Measurements from ENCODE around the gene SUV39H2. TPM values are rescaled to one million over a fixed set of nuclear protein-coding genes. Genes with fewer than 3 reads are reported as not detected.

SUV39H2 gene
- 10 to 100 TPM; 18.0 to 22.9 TPM for total RNA-seq

DNA sequence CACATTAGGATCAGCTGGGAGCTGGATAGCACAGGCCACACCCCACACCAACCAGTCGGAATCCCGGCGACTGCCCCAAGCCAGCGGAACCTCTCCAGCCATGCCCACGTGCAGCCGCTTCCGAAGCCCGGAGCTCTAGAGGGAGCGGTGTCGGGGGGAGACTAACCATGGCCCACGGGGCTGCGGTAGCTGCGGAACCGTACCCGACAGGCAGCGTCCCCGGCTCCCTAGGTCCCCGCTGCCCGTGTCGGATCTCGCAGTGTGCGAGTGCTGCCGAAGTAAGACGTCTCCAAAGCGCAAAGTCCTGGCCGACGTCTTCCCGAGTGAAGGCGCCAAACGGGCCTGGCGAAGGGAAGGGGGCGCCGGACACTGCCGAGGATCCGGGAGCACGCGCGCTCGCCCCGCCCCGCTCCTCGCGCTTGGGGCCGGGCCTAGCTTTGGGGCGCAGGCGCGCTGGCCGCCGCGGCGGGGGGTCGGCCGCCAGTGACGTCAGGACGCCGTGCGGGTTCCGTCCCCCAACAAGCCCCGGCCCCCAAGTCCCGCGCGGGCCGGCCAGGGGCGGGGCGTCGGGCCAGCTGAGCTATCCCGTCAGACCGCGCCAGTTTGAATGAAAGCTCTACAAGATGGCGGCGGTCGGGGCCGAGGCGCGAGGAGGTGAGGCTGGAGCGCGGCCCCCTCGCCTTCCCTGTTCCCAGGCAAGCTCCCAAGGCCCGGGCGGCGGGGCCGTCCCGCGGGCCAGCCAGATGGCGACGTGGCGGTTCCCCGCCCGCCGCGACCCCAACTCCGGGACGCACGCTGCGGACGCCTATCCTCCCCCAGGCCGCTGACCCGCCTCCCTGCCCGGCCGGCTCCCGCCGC, at the start of gene SUV39H2:
SUV39H2 (plus strand) TSS at position 601 of the 858 bp plus-strand sequence; CDS start at position 624, 23 bp downstream.

GRCh38 chr10:14837757-14838581, 40.7 kb upstream of the SUV39H2 start, which contains the start of the genes CDNF, HSPA14 and MSANTD7:
Gene CDNF, minus strand, starts transcription at chr10:14838037. Its CDS starts 91 bp downstream, at chr10:14837946.
Gene HSPA14, plus strand, starts transcription at chr10:14838306. Its CDS starts 97 bp downstream, at chr10:14838403.
Gene MSANTD7, plus strand, starts transcription at chr10:14838306. Its CDS starts 3,979 bp downstream, at chr10:14842285.

Other genes starting within 250 kb of the SUV39H2 start
- 100 to 1,000 TPM; 189 to 195 TPM for gene FAM107B, start 104.0 kb upstream of the SUV39H2 start, total RNA-seq
- gene CDNF, start 40.8 kb upstream of the SUV39H2 start, total RNA-seq = 1 to 10 TPM in 1 of 2 experiments, under 1 TPM in 1; 0.65 to 1.8 TPM
- 10 to 100 TPM; 17.5 to 18.9 TPM for gene HSPA14, start 40.6 kb upstream of the SUV39H2 start, total RNA-seq
- 10 to 100 TPM; 16.5 to 17.9 TPM for gene MSANTD7, start 40.6 kb upstream of the SUV39H2 start, total RNA-seq
- gene DCLRE1C, start 75.2 kb downstream of the SUV39H2 start, total RNA-seq = 10 to 100 TPM; 40.3 to 45.7 TPM
- gene MEIG1, start 80.5 kb downstream of the SUV39H2 start, total RNA-seq = under 1 TPM in 1 of 2 experiments, not detected in 1; 0.58 TPM
- 1 to 10 TPM; 9.0 to 9.9 TPM for gene OLAH, start 165.1 kb downstream of the SUV39H2 start, total RNA-seq
- 1 to 10 TPM; 4.4 to 4.5 TPM for gene ACBD7, start 209.9 kb downstream of the SUV39H2 start, total RNA-seq
- 10 to 100 TPM; 15.2 to 16.2 TPM for gene RPP38, start 218.5 kb downstream of the SUV39H2 start, total RNA-seq